ENCODE results near the gene FANCC.

DNA sequence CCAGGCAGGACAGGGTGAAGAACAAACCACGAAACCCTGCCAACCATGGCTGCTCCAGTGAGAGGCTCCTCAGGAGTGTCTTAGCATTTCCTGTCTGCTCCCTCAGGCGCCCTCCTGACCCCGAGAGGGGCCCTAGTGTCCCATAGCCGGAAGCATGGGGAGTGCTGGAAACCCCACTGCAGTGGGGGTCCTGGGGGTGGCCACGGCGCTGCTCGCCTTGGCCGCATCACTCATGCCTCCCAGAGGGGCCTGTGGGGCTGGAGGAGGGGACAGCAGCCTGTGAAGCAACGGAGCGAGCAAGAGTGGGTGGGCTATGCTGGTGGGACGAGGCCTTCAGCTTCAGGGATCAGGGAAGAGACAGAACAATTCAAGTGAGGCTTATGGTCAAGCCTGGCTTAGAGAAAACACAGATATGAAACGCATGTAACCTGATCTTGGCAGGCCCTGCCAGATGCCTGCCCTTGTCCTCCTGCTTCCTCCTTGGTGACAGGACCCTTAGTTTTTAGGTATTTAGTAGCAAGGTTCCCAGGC, 219.1 kb downstream of the FANCC start:
- TF ChIP-seq, protein P1, sequence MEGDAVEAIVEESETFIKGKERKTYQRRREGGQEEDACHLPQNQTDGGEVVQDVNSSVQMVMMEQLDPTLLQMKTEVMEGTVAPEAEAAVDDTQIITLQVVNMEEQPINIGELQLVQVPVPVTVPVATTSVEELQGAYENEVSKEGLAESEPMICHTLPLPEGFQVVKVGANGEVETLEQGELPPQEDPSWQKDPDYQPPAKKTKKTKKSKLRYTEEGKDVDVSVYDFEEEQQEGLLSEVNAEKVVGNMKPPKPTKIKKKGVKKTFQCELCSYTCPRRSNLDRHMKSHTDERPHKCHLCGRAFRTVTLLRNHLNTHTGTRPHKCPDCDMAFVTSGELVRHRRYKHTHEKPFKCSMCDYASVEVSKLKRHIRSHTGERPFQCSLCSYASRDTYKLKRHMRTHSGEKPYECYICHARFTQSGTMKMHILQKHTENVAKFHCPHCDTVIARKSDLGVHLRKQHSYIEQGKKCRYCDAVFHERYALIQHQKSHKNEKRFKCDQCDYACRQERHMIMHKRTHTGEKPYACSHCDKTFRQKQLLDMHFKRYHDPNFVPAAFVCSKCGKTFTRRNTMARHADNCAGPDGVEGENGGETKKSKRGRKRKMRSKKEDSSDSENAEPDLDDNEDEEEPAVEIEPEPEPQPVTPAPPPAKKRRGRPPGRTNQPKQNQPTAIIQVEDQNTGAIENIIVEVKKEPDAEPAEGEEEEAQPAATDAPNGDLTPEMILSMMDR (IDR thresholded peaks at IDR 0.05) = no peak
- no peak for TF ChIP-seq POLR2A (IDR thresholded peaks at IDR 0.05)
